HG02943 (cell line): ENCODE results near the gene USP16.

ENCODE experiments used
- ATAC-seq: cut with Tn5 transposase; IDR thresholded peaks from one replicate; pipeline ENCODE4 v1.9.1; 2021; ENCODE audit warnings: mild to moderate bottlenecking, low read depth, moderate library complexity; ENCODE audit not compliant: unreplicated experiment

USP16 gene

DNA sequence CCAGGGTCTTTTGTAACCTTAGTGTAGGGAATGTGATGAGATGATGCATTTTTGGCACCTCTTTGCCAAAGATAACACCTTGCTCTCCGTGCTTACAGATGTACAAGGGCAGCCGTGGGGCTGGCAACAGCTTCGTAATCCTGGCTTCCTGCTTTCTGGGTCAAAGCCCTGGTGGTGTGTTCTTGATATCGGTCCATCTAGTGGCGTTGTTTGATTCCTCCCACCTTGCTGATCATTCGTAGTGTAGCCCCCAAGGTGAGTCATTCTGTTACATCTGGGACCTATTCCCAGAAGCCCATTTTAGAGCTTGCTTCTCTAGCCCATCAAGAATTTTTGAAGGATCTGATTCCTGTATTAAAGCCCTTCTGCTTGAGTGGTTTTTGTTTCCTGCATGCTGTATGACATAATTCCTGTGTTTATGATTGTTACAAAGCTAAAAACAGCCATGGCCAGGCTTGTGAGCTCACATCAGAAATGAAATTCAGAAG, 56.0 kb downstream of the USP16 start:
- no peak for ATAC-seq

DNA sequence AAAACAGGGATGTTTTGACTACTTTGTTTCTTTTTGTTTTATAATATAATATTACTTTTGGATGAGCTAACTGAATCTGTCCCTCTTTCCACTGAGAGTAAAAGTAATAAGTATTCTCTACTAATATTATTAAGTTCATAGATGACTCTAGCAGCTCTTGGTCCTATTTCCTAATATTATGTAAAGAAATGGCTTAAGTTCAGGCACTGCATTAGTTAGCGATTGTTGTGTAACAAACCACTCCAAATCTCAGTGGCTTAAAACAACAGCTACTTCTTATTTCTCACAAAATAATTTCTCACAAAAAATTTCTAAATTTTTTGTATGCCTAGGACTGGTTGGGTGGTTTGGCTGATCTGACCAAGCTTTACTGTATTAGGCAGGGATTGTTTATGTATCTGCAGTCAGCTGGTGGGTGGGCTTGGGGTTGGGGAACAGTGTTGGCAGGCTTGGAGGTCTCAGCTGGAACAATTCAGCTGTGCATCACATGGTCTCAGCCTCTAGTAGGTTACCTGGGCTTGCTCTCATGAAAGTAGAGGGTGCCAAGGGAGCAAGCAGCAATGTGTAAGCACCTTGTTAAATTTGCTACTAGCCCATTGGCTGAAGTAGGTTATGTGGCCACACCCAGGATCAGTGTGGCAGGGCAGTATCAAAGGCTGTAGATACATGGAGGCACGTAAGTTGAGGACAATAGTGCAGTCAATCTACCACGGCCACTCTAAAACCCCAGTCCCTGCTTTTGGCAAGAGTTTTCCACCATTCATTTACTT, 57.8 kb downstream of the USP16 start:
- ATAC-seq = no peak

DNA sequence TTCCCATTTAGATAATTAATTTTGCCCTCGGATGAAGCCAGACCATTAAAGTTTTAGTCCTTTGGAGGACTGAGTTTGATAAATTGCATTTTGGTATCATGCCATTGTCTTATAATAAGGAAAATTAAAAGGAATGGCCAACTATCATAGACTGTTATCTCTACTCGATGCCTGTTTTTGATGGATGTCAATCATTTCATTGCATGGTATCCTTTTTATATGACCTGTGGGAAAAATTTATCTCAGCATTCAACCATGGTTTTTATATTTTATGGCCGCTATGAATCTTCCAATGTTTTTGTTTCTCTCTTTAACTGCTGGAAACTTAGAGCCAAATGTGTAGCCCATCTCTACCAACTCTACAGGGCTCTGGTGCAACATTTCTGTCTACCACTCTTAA, 58.8 kb downstream of the USP16 start:
- ATAC-seq = no peak

DNA sequence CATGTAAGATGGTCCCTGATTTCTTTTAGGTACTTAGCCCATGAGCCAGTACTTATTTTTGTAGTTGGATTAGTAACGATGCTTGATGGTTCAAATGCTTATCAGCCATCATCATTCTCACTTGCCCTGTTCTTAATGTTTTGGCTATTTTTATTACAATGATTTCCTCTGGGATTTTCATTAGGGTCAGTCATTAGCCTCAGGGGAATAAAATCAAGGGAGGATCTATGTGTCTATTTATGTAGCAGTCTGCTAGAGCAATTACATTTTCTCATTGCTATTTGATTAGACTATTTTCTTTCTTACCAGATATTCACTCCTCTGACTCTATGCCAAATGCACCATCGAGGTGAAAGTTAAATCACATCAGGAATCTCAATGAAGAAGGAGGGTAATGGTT, 59.9 kb downstream of the USP16 start:
- ATAC-seq = no peak

DNA sequence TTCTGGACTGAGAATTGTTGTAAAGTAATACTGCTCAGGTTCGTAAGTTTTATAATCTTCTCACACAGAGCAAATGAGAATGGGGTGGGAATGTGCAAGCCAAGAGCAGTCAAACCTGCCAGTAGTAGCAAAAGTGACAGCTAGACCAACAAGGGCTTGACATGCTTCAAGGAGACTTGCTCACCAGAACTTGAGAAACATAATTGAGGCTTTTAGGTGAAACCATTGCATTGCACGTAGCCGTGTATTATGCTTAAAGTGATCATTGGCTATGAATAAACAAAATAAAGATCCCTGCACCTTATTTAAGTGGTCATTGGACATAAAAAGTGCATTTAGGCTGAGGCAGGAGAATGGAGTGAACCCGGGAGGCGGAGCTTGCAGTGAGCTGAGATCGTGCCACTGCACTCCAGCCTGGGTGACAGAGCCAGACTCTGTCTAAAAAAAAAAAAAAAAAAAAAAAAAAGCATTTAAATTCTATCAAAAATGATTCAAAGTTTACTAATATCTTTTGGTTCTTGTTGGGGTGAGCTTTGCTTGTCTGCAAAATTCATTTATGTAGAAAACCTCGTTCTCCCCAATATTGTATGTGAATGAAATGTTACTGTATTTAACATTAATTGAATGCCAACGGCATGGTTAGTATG, 60.8 kb downstream of the USP16 start:
- no peak for ATAC-seq

DNA sequence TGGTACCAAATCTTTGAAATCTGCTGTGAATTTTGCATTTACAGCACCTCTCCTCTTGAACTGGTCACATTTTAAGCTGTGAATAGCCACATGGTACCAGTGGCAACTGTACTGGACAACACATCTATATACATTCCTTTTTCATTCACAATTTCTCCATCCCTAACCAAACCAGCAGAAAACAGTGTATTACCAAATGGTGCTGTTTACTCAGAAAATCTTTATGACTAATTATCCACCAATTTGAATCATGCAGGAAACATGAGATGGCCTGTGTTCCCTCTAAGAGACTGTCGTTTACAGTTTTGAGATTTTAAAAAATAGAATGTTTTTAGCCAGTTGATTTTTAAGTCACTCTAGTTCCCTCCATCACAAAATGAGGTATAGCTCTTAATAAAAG, 66.6 kb downstream of the USP16 start:
- no peak for ATAC-seq

DNA sequence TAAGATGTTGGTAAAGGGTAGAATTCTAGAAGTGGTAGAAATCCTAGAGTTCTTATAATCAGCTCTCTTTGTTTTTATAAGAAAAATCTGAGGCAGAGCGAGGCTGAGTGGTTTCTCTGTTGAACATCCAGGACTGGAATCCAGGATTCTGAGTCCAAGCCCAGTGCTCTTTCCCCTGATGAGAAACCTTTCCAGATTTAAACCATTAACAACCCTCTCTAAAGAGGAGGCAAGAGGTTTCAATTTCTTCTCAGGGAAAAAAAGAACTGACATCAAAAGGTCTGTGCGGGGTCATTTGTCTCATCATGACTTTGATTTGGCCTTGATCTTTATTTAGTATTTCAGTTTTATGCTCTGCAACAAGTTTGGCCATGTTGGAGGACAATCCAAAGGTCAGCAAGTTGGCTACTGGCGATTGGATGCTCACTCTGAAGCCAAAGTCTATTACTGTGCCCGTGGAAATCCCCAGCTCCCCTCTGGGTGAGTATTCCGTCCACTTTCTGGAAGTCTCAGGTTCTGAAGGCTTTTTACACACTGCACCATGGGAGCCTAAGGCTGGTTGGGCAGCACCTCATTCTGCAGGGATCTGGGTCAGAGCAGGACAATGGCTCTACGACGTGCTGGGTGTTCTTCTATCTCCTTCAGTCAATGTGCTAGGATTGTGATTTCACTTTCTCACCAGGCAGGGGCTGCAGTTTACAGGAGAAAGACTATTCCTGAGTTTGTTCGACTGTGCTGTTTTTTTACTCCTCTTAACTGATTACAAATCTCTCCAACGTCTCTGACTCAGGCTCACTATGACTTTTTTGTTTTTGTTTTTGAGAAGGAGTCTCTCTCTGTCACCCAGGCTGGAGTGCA, 67.9 kb downstream of the USP16 start:
- ATAC-seq = no peak

DNA sequence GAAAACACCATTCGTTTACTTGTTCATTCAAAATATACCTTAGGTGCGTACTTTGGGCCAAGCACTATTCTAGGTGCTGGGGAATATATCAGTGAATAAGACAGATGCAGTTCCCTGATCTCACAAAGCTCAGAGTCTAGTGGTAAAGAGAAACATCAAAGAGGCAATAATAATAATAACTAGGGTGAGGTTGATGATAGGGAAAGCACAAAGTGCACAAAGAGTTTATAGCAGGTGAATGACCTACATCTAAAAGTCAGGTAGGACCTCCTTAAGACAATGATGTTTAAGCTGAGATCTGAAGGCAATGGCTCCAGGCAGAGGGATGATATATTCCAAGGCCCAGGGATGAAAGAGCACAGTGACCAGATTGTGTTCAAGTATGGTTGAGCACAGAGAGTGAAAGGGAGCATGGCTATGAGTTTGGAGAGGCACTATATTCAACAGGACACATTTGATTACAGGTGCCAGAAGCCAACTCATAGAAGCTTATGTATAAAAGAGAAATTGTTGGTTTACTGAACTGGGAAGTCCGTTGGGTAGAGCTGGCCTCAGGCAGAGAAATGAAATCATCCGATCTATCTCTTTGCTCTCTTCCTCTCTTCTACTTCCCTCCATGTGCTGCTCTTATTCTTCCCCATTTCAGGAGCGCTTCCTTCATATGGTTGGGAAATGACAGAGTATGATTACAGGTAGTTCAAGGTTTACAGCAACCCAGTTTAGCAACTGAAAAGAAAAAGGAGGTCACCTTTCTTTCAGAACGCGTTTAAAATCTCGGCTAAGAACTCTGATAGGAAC, 71.9 kb downstream of the USP16 start:
- ATAC-seq = no peak

DNA sequence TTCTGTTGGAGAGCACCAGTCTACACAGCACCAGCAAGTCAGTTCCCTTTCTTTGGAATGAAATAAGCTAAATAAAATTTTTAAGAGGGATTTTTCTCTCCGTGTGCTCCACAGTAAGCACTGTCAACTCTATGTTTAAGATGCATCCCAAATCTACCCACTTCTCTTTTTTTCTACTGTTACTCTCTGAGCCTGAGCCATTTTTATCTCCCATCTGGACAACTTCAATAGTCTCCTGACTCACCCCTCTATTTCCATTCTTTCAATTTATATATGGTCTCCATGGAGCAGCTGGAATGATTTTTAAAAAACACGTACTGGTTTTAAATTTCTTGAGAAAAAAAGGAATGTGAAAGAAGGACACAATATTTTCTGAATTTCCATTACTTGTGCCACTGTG, 73.7 kb downstream of the USP16 start:
- no peak for ATAC-seq

DNA sequence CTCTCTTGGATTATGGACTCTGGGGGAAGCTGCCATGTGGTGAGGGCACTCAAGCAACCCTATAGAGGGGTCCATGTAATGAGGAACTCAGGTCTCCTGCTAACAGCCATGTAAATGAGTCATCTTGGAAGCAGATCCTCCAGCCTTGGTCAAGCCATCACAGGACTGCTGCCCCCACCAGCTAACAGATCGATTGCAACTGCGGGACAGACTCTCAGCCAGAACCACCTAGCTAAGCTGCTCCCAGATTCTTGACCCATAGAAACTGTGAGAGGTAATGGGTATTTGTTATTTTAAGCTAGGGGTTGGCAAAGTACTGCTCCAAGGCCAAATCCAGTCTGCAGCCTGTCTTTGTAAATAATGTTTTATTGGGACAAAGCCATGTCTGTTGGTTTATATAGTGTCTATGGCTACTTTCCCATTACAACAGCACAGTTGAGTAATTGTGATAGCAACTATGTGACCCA, 78.4 kb downstream of the USP16 start:
- ATAC-seq = no peak
